Spleen (tissue), 11 donors: ENCODE measurements around the gene FOXO3. TPM values are rescaled to one million over a fixed set of nuclear protein-coding genes. Genes with fewer than 3 reads are reported as not detected.

Source experiments
- DNase-seq: peaks from one replicate; pipeline ENCODE4 v3.0.0-alpha.2; 2020
- H3K27ac ChIP-seq, 8 donors: fragments of 200-600 bp; sonication (generic) in 7 of 8; 1 replicate in 4 of 8; 2 replicates in 4 of 8; pipeline versions ENCODE4 v1.5.0 to v1.8.0; 2016 to 2021; ENCODE audit warnings: inconsistent platforms in 4 of 8, mild to moderate bottlenecking in 4 of 8, moderate library complexity in 1 of 8
- H3K27me3 ChIP-seq, 7 donors: fragments of 200-600 bp; sonication (generic) in 6 of 7; replicated peaks in 1 of 7; 1 replicate in 4 of 7; 2 replicates in 3 of 7; pipeline versions ENCODE4 v1.5.0 to v1.8.0; 2016 to 2021; ENCODE audit warnings: inconsistent platforms in 3 of 7, mild to moderate bottlenecking in 1 of 7
- H3K36me3 ChIP-seq, 6 donors: fragments of 200-600 bp; sonication (generic) in 5 of 6; 1 replicate in 4 of 6; 2 replicates in 2 of 6; pipeline versions ENCODE4 v1.5.0 to v1.8.0; 2016 to 2021; ENCODE audit warnings: inconsistent platforms in 2 of 6
- H3K4me1 ChIP-seq, 6 donors: fragments of 200-600 bp; sonication (generic) in 5 of 6; 1 replicate in 3 of 6; 2 replicates in 3 of 6; pipeline versions ENCODE4 v1.5.0 to v1.8.0; 2016 to 2021; ENCODE audit warnings: inconsistent platforms in 3 of 6
- H3K4me3 ChIP-seq, 8 donors: fragments of 200-600 bp; sonication (generic) in 7 of 8; 1 replicate in 4 of 8; 2 replicates in 4 of 8; pipeline versions ENCODE4 v1.5.0 to v1.8.0; 2016 to 2021; ENCODE audit warnings: inconsistent platforms in 4 of 8, mild to moderate bottlenecking in 4 of 8, moderate library complexity in 2 of 8
- H3K9me3 ChIP-seq, 8 donors: fragments of 200-600 bp; sonication (generic) in 7 of 8; 1 replicate in 4 of 8; 2 replicates in 4 of 8; pipeline versions ENCODE4 v1.5.0 to v1.8.0; 2016 to 2021; ENCODE audit warnings: inconsistent platforms in 4 of 8
- CTCF ChIP-seq, 11 experiments: fragments of 200-600 bp in 7 of 11; fragments of 450-650 bp in 4 of 11; sonication (generic) in 4 of 11; IDR thresholded peaks in 8 of 11; conservative IDR thresholded peaks in 3 of 11; 1 replicate in 7 of 11; 2 replicates in 4 of 11; pipeline versions ENCODE4 v1.4.0 to v1.8.0; 2016 to 2021; ENCODE audit warnings: antibody characterized with exemption in 11 of 11, inconsistent platforms in 4 of 11, mild to moderate bottlenecking in 1 of 11
- POLR2A ChIP-seq, 3 donors: fragments of 450-650 bp; IDR thresholded peaks; one replicate each; pipeline ENCODE4 v1.5.1; 2017; ENCODE audit warnings: antibody characterized with exemption in 3 of 3, mild to moderate bottlenecking in 1 of 3
- POLR2AphosphoS5 ChIP-seq, 3 donors: sonication (generic); formaldehyde crosslinking; IDR thresholded peaks; one replicate each; pipeline ENCODE4 v1.5.1; 2017; ENCODE audit warnings: antibody characterized with exemption in 3 of 3
- WGBS, 5 donors: extraction: QIAGEN DNeasy Blood & Tissue Kit in 3 of 5; methylation state at CpG; one replicate each; pipeline versions ENCODE4 v1.1.5 to v1.1.7; 2013 to 2018; 5-methylcytosine and 5-hydroxymethylcytosine counted together
- intact Hi-C: fragments of 100-400 bp; cut with DNase I; formaldehyde crosslinking; loops from one replicate; pipeline ENCODE4 v1.15.0; 2023; ENCODE audit warnings: low total_unique reads
- polyA plus RNA-seq, 3 donors: library from polyadenylated mRNA; stranded (reverse); fragments of 200-250 nt; gene quantifications; one replicate each; pipeline ENCODE4 v1.2.1, GENCODE V29; 2013
- small RNA-seq, 4 donors: library from RNA; depleted of rRNA; stranded (forward); fragments of <200 nt; gene quantifications; one replicate each; pipeline ENCODE3, GENCODE V24; 2016
- total RNA-seq, 7 donors: library from RNA; depleted of rRNA in 3 of 7; stranded (reverse); fragments of >200 nt in 3 of 7; fragmentation: NEBNext Ultra II Directional in 4 of 7; extraction: Animal tissue kit (Norgen Biotek cat#: 25700) in 4 of 7; gene quantifications; one replicate each; pipeline versions ENCODE4 v1.1.0 to v1.2.1, GENCODE V29; 2016 to 2021
- donor health status: healthy with polysubstance abuse.
- donor health status: DM: no; HTN: no; CAD: no; lungs with moderate emphysema.
- donor health status: DM: no; HTN: no; CAD: no.
- donor health status: Bipolar disorder and iron deficiency.
- donor health status: healthy.
- donor health status: DM: no; HTN: no; CAD: no.
- donor health status: DM: yes; HTN: yes; CAD: no.

FOXO3 gene
- total and polyA plus RNA-seq, 10 donors, result 9.4 to 86.9 (median 67.0) TPM

- 94 to 97% (median 96%) methylated on average over 2 of the region's 2 CpGs for whole genome bisulfite sequencing, 5 donors
- no peak overlapping the region for H3K4me3 ChIP-seq
- H3K36me3 ChIP-seq, result no peaks in the 10 kb centered on the region
- TF ChIP-seq POLR2AphosphoS5 (IDR thresholded peaks at IDR 0.05), result no peak
- TF ChIP-seq CTCF (IDR thresholded peaks at IDR 0.05 in 8 of 11, conservative IDR thresholded peaks at IDR 0.05 in 3 of 11), result no peak
- no peak for TF ChIP-seq POLR2A (IDR thresholded peaks at IDR 0.05)
- DNase-seq, result no peak
- peak overlapping the region in 1 of 8 donors; percentile 6 for H3K27ac ChIP-seq
- H3K27me3 ChIP-seq, result no peaks in the 10 kb centered on the region
- H3K9me3 ChIP-seq, result no peaks in the 10 kb centered on the region
- peaks cover 0 to 26% (median 3%) of the 10 kb centered on the region in 6 donors for H3K4me1 ChIP-seq
- intact Hi-C loops, result no loop called here
These were observed 173.1 kb downstream of the FOXO3 start for GRCh38 chr6:108733706-108734265.

Small RNA genes lying within 50 kb of the gene (small RNA-seq; reads per million reads assigned to genes)
- gene AL391646.1, result 0 reads per million in 4 donors
- gene SUMO2P8, result 0 reads per million in 4 donors
